Activated CD8-positive, alpha-beta memory T cell treated with anti-CD3 and anti-CD28 coated beads, Interleukin-2, amount 50 U/mL, for 1 hour (primary cell): ENCODE measurements around the gene MBOAT2.

Experiments used
- DNase-seq: peaks from one replicate; pipeline ENCODE4 v3.0.0-alpha.2; 2020; ENCODE audit errors: extremely low read depth

Gene MBOAT2

GRCh38 chr2:8821276-8822217, 181.9 kb downstream of the MBOAT2 start:
- DNase-seq = no peak

- no peak for DNase-seq
These were observed 183.5 kb downstream of the MBOAT2 start for GRCh38 chr2:8819948-8820347.

- DNase-seq = no peak
These were observed 184.3 kb downstream of the MBOAT2 start for GRCh38 chr2:8819194-8819593.

- no peak for DNase-seq
These were observed 186.3 kb downstream of the MBOAT2 start for GRCh38 chr2:8817221-8817620.

GRCh38 chr2:8806885-8807704, 196.4 kb downstream of the MBOAT2 start:
- DNase-seq = no peak

GRCh38 chr2:8805278-8806210, 197.9 kb downstream of the MBOAT2 start:
- DNase-seq = no peak

GRCh38 chr2:8803658-8804379, 199.7 kb downstream of the MBOAT2 start:
- DNase-seq = no peak

- DNase-seq = no peak
These were observed 200.7 kb downstream of the MBOAT2 start for GRCh38 chr2:8802741-8803140.
